Pancreas (tissue), 10 donors: ENCODE results near the gene YLPM1. TPM values are rescaled to one million over a fixed set of nuclear protein-coding genes. Genes with fewer than 3 reads are reported as not detected.

ENCODE experiments used
- ATAC-seq, 4 donors: fragments of 200-7000 bp; cut with Tn5 transposase; one replicate each; pipeline versions ENCODE4 v1.8.0 to v1.9.1; 2020; ENCODE audit warnings: mild to moderate bottlenecking in 4 of 4, moderate library complexity in 4 of 4
- DNase-seq, 6 donors: peaks; one replicate each; pipeline ENCODE4 v3.0.0-alpha.2; 2020
- FAIRE-seq: peaks from 2 replicates; lab custom pipeline; 2012; peaks lifted over from hg19 to GRCh38; lab: Jason Lieb, UNC
- H3K27ac ChIP-seq, 4 donors: fragments of 200-600 bp; sonication (generic); 1 replicate in 3 of 4; 2 replicates in 1 of 4; pipeline versions ENCODE4 v1.5.0 to v1.8.0; 2020
- H3K27me3 ChIP-seq, 4 donors: fragments of 200-600 bp; one replicate each; pipeline ENCODE4 v1.8.0; 2021
- H3K36me3 ChIP-seq, 3 donors: fragments of 200-600 bp; sonication (generic) in 1 of 3; one replicate each; pipeline versions ENCODE4 v1.5.0 to v1.8.0; 2020 to 2021
- H3K4me1 ChIP-seq, 3 donors: fragments of 200-600 bp; one replicate each; pipeline ENCODE4 v1.8.0; 2021
- H3K4me3 ChIP-seq, 4 donors: fragments of 200-600 bp; sonication (generic) in 2 of 4; one replicate each; pipeline versions ENCODE4 v1.5.0 to v1.8.0; 2020 to 2021
- H3K9me3 ChIP-seq, 4 donors: fragments of 200-600 bp; one replicate each; pipeline ENCODE4 v1.8.0; 2021
- WGBS, 2 donors: extraction: QIAGEN DNeasy Blood & Tissue Kit; methylation state at CpG; one replicate each; pipeline ENCODE4 v1.1.7; 2013; 5-methylcytosine and 5-hydroxymethylcytosine counted together
- intact Hi-C, 3 donors: fragments of 100-400 bp; cut with DNase I; formaldehyde crosslinking; loops; one replicate each; pipeline versions ENCODE4 v1.11.1 to v1.14.2; 2022
- polyA plus RNA-seq, 2 donors: library from polyadenylated mRNA; stranded (reverse); fragments of 200-250 nt; gene quantifications; one replicate each; pipeline ENCODE4 v1.2.3, GENCODE V29; 2013
- total RNA-seq, 6 donors: library from RNA; stranded (reverse); fragmentation: NEBNext Ultra II Directional in 4 of 6; extraction: Animal tissue kit (Norgen Biotek cat#: 25700) in 4 of 6; gene quantifications; one replicate each; pipeline versions ENCODE4 v1.2.1 to v1.2.4, GENCODE V29; 2021 to 2023
- TF ChIP-seq, protein P1 (sequence below), 4 donors: fragments of 200-600 bp; sonication (generic) in 3 of 4; IDR thresholded peaks; one replicate each; pipeline versions ENCODE4 v1.5.0 to v1.8.0; 2021; ENCODE audit warnings: antibody characterized with exemption in 4 of 4
- donor health status: healthy with polysubstance abuse.
- donor health status: DM: no; HTN: no; CAD: no; lungs with moderate emphysema.
- donor health status: DM: no; HTN: no; CAD: no.
- donor health status: control.
- donor health status: control.
- donor health status: Bipolar disorder and iron deficiency.
- donor health status: DM: yes; HTN: yes; CAD: no.
- donor health status: DM: no; HTN: no; CAD: no.
- donor health status: DM: no; HTN: no; CAD: no.
- donor health status: DM: yes; HTN: yes; CAD: no.

The YLPM1 gene
- total and polyA plus RNA-seq, 8 donors = 14.1 to 33.3 (median 24.5) TPM

- FAIRE-seq = no peak
- peaks cover 0 to 68% (median 7%) of the 10 kb centered on the region in 3 donors for H3K36me3 ChIP-seq
These were observed 53.0 kb downstream of the YLPM1 start for GRCh38 chr14:74816124-74816523.

GRCh38 chr14:74820288-74820687 lies 57.2 kb downstream of the YLPM1 start:
- TF ChIP-seq, protein P1, sequence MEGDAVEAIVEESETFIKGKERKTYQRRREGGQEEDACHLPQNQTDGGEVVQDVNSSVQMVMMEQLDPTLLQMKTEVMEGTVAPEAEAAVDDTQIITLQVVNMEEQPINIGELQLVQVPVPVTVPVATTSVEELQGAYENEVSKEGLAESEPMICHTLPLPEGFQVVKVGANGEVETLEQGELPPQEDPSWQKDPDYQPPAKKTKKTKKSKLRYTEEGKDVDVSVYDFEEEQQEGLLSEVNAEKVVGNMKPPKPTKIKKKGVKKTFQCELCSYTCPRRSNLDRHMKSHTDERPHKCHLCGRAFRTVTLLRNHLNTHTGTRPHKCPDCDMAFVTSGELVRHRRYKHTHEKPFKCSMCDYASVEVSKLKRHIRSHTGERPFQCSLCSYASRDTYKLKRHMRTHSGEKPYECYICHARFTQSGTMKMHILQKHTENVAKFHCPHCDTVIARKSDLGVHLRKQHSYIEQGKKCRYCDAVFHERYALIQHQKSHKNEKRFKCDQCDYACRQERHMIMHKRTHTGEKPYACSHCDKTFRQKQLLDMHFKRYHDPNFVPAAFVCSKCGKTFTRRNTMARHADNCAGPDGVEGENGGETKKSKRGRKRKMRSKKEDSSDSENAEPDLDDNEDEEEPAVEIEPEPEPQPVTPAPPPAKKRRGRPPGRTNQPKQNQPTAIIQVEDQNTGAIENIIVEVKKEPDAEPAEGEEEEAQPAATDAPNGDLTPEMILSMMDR (IDR thresholded peaks at IDR 0.05) = no peak
- Histone ChIP-seq H3K27ac (no peak overlapping the region), H3K36me3 (peaks cover 0 to 53% (median 18%) of the 10 kb centered on the region in 3 donors), H3K4me1 (no peaks in the 10 kb centered on the region), H3K9me3 (no peaks in the 10 kb centered on the region), H3K4me3 (no peak overlapping the region), H3K27me3 (no peaks in the 10 kb centered on the region)
- FAIRE-seq (no peak), DNase-seq (no peak), ATAC-seq (no peak)
- intact Hi-C loops = no loop called here
- 93 to 98% methylated on average over 5 of the region's 5 CpGs for WGBS, 2 donors

More at GRCh38 chr14:74816124-74816523, 53.0 kb downstream of the YLPM1 start:
- Histone ChIP-seq H3K27ac (no peak overlapping the region), H3K27me3 (no peaks in the 10 kb centered on the region), H3K4me3 (no peak overlapping the region), H3K9me3 (no peaks in the 10 kb centered on the region), H3K4me1 (no peaks in the 10 kb centered on the region)
- TF ChIP-seq, protein P1 (IDR thresholded peaks at IDR 0.05) = no peak
- intact Hi-C loops = no loop called here
- 80 to 83% methylated on average over 1 of the region's 1 CpG for WGBS, 2 donors
- ATAC-seq = no peak
- no peak for DNase-seq

DNA sequence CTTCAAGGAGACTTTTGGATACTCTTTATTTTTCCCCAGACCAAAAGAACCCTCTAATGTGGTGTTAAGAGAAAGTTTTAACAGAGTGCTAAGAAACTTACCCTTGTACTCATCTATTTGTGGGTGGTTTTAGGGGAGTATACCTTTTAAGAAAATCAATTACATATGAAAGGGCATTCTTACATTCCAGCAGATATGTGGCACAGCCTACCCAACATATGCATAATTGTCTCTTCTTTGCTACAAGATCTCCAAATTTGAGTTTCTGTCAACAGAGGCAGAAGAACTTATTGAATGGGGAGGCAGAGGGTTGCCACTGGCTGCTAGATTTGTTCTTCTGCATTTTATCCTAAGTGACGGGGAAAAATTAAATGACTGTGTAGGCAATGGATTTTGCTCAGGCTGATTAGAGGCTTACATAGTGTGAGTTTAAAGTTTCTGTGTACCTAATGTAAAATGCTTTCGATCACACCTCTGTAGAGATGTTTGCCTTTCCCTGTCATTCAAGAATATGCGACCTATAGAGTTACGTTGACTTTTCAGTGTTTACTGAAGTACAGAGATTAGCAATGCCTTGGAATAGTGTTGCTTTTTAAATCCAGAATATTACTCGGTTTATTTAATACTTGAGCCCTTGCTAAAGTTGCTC lies 58.3 kb downstream of the YLPM1 start:
- intact Hi-C loops = no loop called here
- DNase-seq (no peak), ATAC-seq (no peak), FAIRE-seq (no peak)
- Histone ChIP-seq H3K9me3 (no peaks in the 10 kb centered on the region), H3K27me3 (no peaks in the 10 kb centered on the region), H3K4me1 (no peaks in the 10 kb centered on the region), H3K36me3 (peaks cover 0 to 53% (median 17%) of the 10 kb centered on the region in 3 donors), H3K27ac (no peak overlapping the region), H3K4me3 (no peak overlapping the region)
- 59 to 62% methylated on average over 5 of the region's 5 CpGs for WGBS, 2 donors
- TF ChIP-seq, protein P1 (IDR thresholded peaks at IDR 0.05) = no peak

GRCh38 chr14:74824997-74825396 lies 61.9 kb downstream of the YLPM1 start:
- intact Hi-C loops = no loop called here
- no peaks in the 10 kb centered on the region for H3K4me1 ChIP-seq
- H3K36me3 ChIP-seq = peaks cover 0 to 31% (median 11%) of the 10 kb centered on the region in 3 donors
- FAIRE-seq = no peak
- H3K9me3 ChIP-seq = no peaks in the 10 kb centered on the region
- no peak for ATAC-seq
- no peaks in the 10 kb centered on the region for H3K27me3 ChIP-seq
- no peak overlapping the region for H3K4me3 ChIP-seq
- WGBS, 2 donors = 83 to 87% methylated on average over 2 of the region's 2 CpGs
- TF ChIP-seq, protein P1 (IDR thresholded peaks at IDR 0.05) = no peak
- H3K27ac ChIP-seq = no peak overlapping the region
- DNase-seq = no peak

DNA sequence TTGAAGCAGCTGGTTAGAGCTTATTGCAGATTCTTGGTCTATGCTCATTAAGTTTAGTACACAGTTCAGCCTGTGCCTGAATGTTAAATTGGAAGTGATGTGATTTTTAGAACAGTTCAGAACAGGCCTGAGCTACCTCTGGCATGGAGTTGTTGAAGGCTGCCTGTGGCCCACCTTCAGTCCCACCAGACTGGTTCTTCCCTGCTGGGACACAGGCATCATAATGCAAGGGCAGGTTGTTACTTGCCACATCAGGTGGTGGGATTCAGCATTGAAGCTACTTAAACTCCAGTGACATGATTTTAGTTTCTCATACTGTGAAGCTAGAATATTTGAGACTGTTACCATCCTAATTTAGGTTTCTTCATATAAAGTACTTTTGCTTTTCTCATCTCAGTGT lies 63.5 kb downstream of the YLPM1 start:
- Histone ChIP-seq H3K27me3 (no peaks in the 10 kb centered on the region), H3K4me3 (no peak overlapping the region), H3K27ac (no peak overlapping the region), H3K9me3 (no peaks in the 10 kb centered on the region), H3K4me1 (no peaks in the 10 kb centered on the region), H3K36me3 (peaks cover 0 to 25% (median 11%) of the 10 kb centered on the region in 3 donors)
- intact Hi-C loops = no loop called here
- FAIRE-seq (no peak), ATAC-seq (no peak), DNase-seq (no peak)
- TF ChIP-seq, protein P1 (IDR thresholded peaks at IDR 0.05) = no peak
